Liver (tissue), 9 donors: Measurements from ENCODE around the gene ZFYVE9. TPM values are rescaled to one million over a fixed set of nuclear protein-coding genes. Genes with fewer than 3 reads are reported as not detected.

Source experiments
- DNase-seq: peaks from one replicate; pipeline ENCODE4 v3.0.0-alpha.2; 2017; ENCODE audit warnings: low spot score
- H3K27ac ChIP-seq, 2 donors: one replicate each; pipeline ENCODE4 v1.7.0; 2013; ENCODE audit warnings: inconsistent platforms in 2 of 2, low read length in 2 of 2, control low read depth in 1 of 2, low read depth in 1 of 2, mild to moderate bottlenecking in 1 of 2
- H3K27me3 ChIP-seq, 4 donors: one replicate each; pipeline versions ENCODE4 v1.6.1 to v1.7.0; 2013; ENCODE audit warnings: low read length in 3 of 4, inconsistent platforms in 1 of 4, mild to moderate bottlenecking in 1 of 4, moderate library complexity in 1 of 4; ENCODE audit not compliant: control insufficient read depth in 4 of 4, insufficient read depth in 4 of 4
- H3K36me3 ChIP-seq, 4 donors: one replicate each; pipeline versions ENCODE4 v1.6.1 to v1.7.0; 2013; ENCODE audit warnings: low read length in 3 of 4, mild to moderate bottlenecking in 3 of 4, low read depth in 1 of 4, moderate library complexity in 1 of 4; ENCODE audit not compliant: control insufficient read depth in 4 of 4, insufficient read depth in 3 of 4
- H3K4me1 ChIP-seq, 4 donors: one replicate each; pipeline versions ENCODE4 v1.6.1 to v1.7.0; 2013; ENCODE audit warnings: low read length in 3 of 4, mild to moderate bottlenecking in 3 of 4, moderate library complexity in 1 of 4; ENCODE audit not compliant: control insufficient read depth in 4 of 4, insufficient read depth in 4 of 4
- H3K4me3 ChIP-seq, 3 donors: one replicate each; pipeline versions ENCODE4 v1.6.1 to v1.7.0; 2013; ENCODE audit warnings: low read length in 3 of 3, control low read depth in 1 of 3, low read depth in 1 of 3, mild to moderate bottlenecking in 1 of 3
- H3K9ac ChIP-seq, 2 donors: one replicate each; pipeline ENCODE4 v1.7.0; 2013; ENCODE audit warnings: low read length in 2 of 2, mild to moderate bottlenecking in 2 of 2, moderate library complexity in 2 of 2, control low read depth in 1 of 2, low read depth in 1 of 2
- H3K9me3 ChIP-seq, 4 donors: one replicate each; pipeline versions ENCODE4 v1.6.1 to v1.7.0; 2013; ENCODE audit warnings: low read length in 3 of 4; ENCODE audit not compliant: control insufficient read depth in 4 of 4
- EGR1 ChIP-seq, 2 donors: IDR thresholded peaks; 2 replicates each; pipeline ENCODE4 v1.6.1; 2016 to 2018; ENCODE audit warnings: antibody characterized with exemption in 2 of 2, low read depth in 2 of 2
- FOXA1 ChIP-seq: IDR thresholded peaks from 2 replicates; pipeline ENCODE4 v1.6.1; 2016; ENCODE audit warnings: antibody characterized with exemption
- FOXA2 ChIP-seq: IDR thresholded peaks from 2 replicates; pipeline ENCODE4 v1.6.1; 2016; ENCODE audit warnings: antibody characterized with exemption
- GABPA ChIP-seq, 2 donors: IDR thresholded peaks in 1 of 2; conservative IDR thresholded peaks in 1 of 2; 2 replicates each; pipeline ENCODE4 v1.6.1; 2016; ENCODE audit warnings: antibody characterized with exemption in 2 of 2, mild to moderate bottlenecking in 1 of 2, moderate library complexity in 1 of 2
- HNF4A ChIP-seq, 2 donors: conservative IDR thresholded peaks; 2 replicates each; pipeline ENCODE4 v1.6.1; 2016; ENCODE audit warnings: antibody characterized with exemption in 2 of 2, mild to moderate bottlenecking in 2 of 2
- JUND ChIP-seq, 2 donors: IDR thresholded peaks; 2 replicates each; pipeline ENCODE4 v1.6.1; 2016; ENCODE audit warnings: antibody characterized with exemption in 2 of 2
- NR2F2 ChIP-seq: IDR thresholded peaks from 2 replicates; pipeline ENCODE4 v1.6.1; 2016; ENCODE audit warnings: antibody characterized with exemption
- RAD21 ChIP-seq, 2 donors: IDR thresholded peaks; 2 replicates each; pipeline ENCODE4 v1.6.1; 2016; ENCODE audit warnings: antibody characterized with exemption in 2 of 2, mild to moderate bottlenecking in 2 of 2
- RXRA ChIP-seq, 2 donors: IDR thresholded peaks; 2 replicates each; pipeline ENCODE4 v1.6.1; 2017 to 2018; ENCODE audit warnings: antibody characterized with exemption in 2 of 2, mild to moderate bottlenecking in 1 of 2
- SP1 ChIP-seq: IDR thresholded peaks from 2 replicates; pipeline ENCODE4 v1.6.1; 2018; ENCODE audit warnings: antibody characterized with exemption, mild to moderate bottlenecking
- TAF1 ChIP-seq: conservative IDR thresholded peaks from 2 replicates; pipeline ENCODE4 v1.6.1; 2016; ENCODE audit warnings: antibody characterized with exemption, mild to moderate bottlenecking
- YY1 ChIP-seq: IDR thresholded peaks from 2 replicates; pipeline ENCODE4 v1.6.1; 2016; ENCODE audit warnings: antibody characterized with exemption, mild to moderate bottlenecking
- WGBS: extraction: QIAGEN DNeasy Blood & Tissue Kit; methylation state at CpG from one replicate; pipeline ENCODE4 v1.1.7; 2013; 5-methylcytosine and 5-hydroxymethylcytosine counted together
- polyA plus RNA-seq, 2 donors: library from polyadenylated mRNA; stranded (reverse) in 1 of 2; unstranded in 1 of 2; fragments of 200-250 nt in 1 of 2; fragments of >200 nt in 1 of 2; fragmentation: Nextera tagmentation in 1 of 2; extraction: Ambion mirVana in 1 of 2; gene quantifications; one replicate each; pipeline versions ENCODE4 v1.2.1 to v1.2.3, GENCODE V29; 2013 to 2015
- total RNA-seq, 2 donors: library from RNA; depleted of rRNA; stranded (reverse); fragments of >200 nt; gene quantifications; one replicate each; pipeline ENCODE4 v1.2.3, GENCODE V29; 2014
- TF ChIP-seq, protein P1 (sequence below): IDR thresholded peaks from 2 replicates; pipeline ENCODE4 v1.6.1; 2016; ENCODE audit warnings: antibody characterized with exemption, mild to moderate bottlenecking
- TF ChIP-seq, protein P2 (sequence below): IDR thresholded peaks from 2 replicates; pipeline ENCODE4 v1.6.1; 2016; ENCODE audit warnings: antibody characterized with exemption
- TF ChIP-seq, protein P3 (sequence below): IDR thresholded peaks from 2 replicates; pipeline ENCODE4 v1.6.1; 2016; ENCODE audit warnings: antibody characterized with exemption
- TF ChIP-seq, protein P4 (sequence below): IDR thresholded peaks from 2 replicates; pipeline ENCODE4 v1.6.1; 2016; ENCODE audit warnings: antibody characterized with exemption
- donor health status: healthy.
- donor health status: healthy.
- donor health status: healthy.
- donor health status: healthy.
- donor health status: healthy.

Gene ZFYVE9
- total and polyA plus RNA-seq, 4 donors, result 3.8 to 20.9 (median 7.7) TPM

DNA sequence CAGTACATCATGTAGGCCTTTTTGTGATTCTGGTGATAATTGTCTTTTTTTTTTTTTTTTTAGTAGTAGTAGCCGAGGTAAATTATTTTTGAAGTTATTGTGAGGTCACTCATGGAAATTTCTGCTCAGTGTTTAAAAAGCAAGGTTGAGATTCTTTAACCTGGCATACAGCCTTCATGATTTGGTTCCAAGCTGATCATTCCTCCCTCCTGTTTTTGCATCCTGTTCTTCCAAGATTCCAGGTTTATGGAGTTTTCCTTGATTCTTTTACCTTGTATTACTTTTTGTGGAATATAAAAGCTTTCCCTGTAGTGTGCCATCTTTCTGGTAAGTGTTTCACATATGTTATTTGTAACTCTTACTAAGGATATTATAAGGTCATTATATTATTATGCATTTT is 9.1 kb downstream of the ZFYVE9 start:
- WGBS, result 79% methylated on average over 1 of the region's 1 CpG
- no peak overlapping the region for H3K4me3 ChIP-seq
- H3K9ac ChIP-seq, result no peak overlapping the region
- H3K36me3 ChIP-seq, result no peaks in the 10 kb centered on the region
- H3K27ac ChIP-seq, result no peak overlapping the region
- no peaks in the 10 kb centered on the region for H3K9me3 ChIP-seq
- no peaks in the 10 kb centered on the region for H3K27me3 ChIP-seq
- DNase-seq, result no peak
- no peak for TF ChIP-seq FOXA2
- H3K4me1 ChIP-seq, result no peaks in the 10 kb centered on the region

DNA sequence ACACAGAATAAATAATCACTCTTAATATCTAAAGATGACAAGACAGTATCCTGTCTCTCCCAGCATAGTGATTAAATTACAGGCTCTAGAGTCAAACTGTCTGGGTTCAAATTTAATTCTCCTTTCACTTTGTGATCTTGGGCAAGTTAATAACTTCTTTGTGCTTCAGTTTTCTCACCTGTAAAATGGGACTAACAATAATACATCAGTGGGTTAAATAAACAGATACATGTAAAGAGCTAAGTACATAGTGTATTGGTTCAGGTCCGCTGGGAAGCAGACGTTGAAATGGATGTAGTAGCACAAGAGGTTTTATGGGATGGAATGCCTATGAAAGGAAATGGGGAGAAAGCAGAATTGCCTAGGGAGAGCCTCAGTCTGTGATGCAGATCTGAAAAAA is 10.7 kb downstream of the ZFYVE9 start:
- 97% methylated on average over 2 of the region's 2 CpGs for WGBS
- Histone ChIP-seq H3K9me3 (no peaks in the 10 kb centered on the region), H3K27me3 (no peaks in the 10 kb centered on the region), H3K36me3 (no peaks in the 10 kb centered on the region), H3K4me3 (no peak overlapping the region), H3K4me1 (no peaks in the 10 kb centered on the region), H3K27ac (no peak overlapping the region), H3K9ac (no peak overlapping the region)
- no peak for DNase-seq
- TF ChIP-seq RAD21 (IDR thresholded peaks at IDR 0.05), result no peak
- TF ChIP-seq RXRA (IDR thresholded peaks at IDR 0.05), result no peak
- TF ChIP-seq GABPA (IDR thresholded peaks at IDR 0.05 in 1 of 2, conservative IDR thresholded peaks at IDR 0.05 in 1 of 2), result no peak
- no peak for TF ChIP-seq HNF4A (conservative IDR thresholded peaks at IDR 0.05)
- TF ChIP-seq FOXA2, result no peak
- no peak for TF ChIP-seq NR2F2
- TF ChIP-seq, protein P1, sequence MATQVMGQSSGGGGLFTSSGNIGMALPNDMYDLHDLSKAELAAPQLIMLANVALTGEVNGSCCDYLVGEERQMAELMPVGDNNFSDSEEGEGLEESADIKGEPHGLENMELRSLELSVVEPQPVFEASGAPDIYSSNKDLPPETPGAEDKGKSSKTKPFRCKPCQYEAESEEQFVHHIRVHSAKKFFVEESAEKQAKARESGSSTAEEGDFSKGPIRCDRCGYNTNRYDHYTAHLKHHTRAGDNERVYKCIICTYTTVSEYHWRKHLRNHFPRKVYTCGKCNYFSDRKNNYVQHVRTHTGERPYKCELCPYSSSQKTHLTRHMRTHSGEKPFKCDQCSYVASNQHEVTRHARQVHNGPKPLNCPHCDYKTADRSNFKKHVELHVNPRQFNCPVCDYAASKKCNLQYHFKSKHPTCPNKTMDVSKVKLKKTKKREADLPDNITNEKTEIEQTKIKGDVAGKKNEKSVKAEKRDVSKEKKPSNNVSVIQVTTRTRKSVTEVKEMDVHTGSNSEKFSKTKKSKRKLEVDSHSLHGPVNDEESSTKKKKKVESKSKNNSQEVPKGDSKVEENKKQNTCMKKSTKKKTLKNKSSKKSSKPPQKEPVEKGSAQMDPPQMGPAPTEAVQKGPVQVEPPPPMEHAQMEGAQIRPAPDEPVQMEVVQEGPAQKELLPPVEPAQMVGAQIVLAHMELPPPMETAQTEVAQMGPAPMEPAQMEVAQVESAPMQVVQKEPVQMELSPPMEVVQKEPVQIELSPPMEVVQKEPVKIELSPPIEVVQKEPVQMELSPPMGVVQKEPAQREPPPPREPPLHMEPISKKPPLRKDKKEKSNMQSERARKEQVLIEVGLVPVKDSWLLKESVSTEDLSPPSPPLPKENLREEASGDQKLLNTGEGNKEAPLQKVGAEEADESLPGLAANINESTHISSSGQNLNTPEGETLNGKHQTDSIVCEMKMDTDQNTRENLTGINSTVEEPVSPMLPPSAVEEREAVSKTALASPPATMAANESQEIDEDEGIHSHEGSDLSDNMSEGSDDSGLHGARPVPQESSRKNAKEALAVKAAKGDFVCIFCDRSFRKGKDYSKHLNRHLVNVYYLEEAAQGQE, result no peak
- TF ChIP-seq JUND (IDR thresholded peaks at IDR 0.05), result no peak
- TF ChIP-seq, protein P2, sequence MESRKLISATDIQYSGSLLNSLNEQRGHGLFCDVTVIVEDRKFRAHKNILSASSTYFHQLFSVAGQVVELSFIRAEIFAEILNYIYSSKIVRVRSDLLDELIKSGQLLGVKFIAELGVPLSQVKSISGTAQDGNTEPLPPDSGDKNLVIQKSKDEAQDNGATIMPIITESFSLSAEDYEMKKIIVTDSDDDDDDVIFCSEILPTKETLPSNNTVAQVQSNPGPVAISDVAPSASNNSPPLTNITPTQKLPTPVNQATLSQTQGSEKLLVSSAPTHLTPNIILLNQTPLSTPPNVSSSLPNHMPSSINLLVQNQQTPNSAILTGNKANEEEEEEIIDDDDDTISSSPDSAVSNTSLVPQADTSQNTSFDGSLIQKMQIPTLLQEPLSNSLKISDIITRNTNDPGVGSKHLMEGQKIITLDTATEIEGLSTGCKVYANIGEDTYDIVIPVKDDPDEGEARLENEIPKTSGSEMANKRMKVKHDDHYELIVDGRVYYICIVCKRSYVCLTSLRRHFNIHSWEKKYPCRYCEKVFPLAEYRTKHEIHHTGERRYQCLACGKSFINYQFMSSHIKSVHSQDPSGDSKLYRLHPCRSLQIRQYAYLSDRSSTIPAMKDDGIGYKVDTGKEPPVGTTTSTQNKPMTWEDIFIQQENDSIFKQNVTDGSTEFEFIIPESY, result no peak
- no peak for TF ChIP-seq YY1
- TF ChIP-seq EGR1 (IDR thresholded peaks at IDR 0.05; ENCODE audit: low read depth in 2 of 2), result no peak
- TF ChIP-seq, protein P3, sequence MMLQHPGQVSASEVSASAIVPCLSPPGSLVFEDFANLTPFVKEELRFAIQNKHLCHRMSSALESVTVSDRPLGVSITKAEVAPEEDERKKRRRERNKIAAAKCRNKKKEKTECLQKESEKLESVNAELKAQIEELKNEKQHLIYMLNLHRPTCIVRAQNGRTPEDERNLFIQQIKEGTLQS, result no peak

DNA sequence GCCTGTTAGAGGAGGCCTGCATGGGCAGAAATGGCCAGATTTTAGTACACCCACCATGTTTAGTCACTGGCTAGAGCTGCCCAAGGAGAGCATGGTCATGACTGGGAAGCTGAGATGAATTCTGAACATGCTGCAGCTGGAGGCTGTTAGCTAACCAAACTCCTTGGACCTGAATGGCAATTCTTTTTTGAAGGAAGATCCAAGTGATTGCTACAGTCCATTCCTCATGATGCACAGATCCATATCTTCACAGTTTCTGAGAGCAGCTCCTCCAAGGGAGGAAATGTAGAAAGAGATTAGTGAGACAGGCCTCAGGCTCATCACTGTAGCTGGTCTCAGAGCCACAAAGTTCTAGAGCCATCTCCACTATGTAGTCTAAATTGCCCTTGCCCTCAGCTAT is 11.1 kb downstream of the ZFYVE9 start:
- no peaks in the 10 kb centered on the region for H3K9me3 ChIP-seq
- H3K9ac ChIP-seq, result no peak overlapping the region
- H3K36me3 ChIP-seq, result no peaks in the 10 kb centered on the region
- DNase-seq, result no peak
- H3K27ac ChIP-seq, result no peak overlapping the region
- no peaks in the 10 kb centered on the region for H3K4me1 ChIP-seq
- no peak overlapping the region for H3K4me3 ChIP-seq
- TF ChIP-seq, protein P2, result no peak
- TF ChIP-seq EGR1 (IDR thresholded peaks at IDR 0.05; ENCODE audit: low read depth in 2 of 2) (no peak), FOXA1 (no peak), TAF1 (no peak), RAD21 (IDR thresholded peaks at IDR 0.05) (no peak), YY1 (no peak), SP1 (no peak), HNF4A (conservative IDR thresholded peaks at IDR 0.05) (no peak), JUND (IDR thresholded peaks at IDR 0.05) (no peak)
- TF ChIP-seq, protein P1, result no peak
- TF ChIP-seq, protein P4, sequence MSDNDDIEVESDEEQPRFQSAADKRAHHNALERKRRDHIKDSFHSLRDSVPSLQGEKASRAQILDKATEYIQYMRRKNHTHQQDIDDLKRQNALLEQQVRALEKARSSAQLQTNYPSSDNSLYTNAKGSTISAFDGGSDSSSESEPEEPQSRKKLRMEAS, result no peak
- no peaks in the 10 kb centered on the region for H3K27me3 ChIP-seq
